IPS-NIHi7 (cell line): ENCODE measurements around the gene CSPG4.
"Not testable (repeated sequence)": the region's sequence is repeated elsewhere in the genome, so short reads cannot be mapped to it uniquely, and the experiment has no call there.

Experiments used
- DNase-seq: peaks from one replicate; pipeline ENCODE4 v3.0.0; 2012; ENCODE audit warnings: mixed read lengths; ENCODE audit errors: extremely low spot score

CSPG4 gene

DNA sequence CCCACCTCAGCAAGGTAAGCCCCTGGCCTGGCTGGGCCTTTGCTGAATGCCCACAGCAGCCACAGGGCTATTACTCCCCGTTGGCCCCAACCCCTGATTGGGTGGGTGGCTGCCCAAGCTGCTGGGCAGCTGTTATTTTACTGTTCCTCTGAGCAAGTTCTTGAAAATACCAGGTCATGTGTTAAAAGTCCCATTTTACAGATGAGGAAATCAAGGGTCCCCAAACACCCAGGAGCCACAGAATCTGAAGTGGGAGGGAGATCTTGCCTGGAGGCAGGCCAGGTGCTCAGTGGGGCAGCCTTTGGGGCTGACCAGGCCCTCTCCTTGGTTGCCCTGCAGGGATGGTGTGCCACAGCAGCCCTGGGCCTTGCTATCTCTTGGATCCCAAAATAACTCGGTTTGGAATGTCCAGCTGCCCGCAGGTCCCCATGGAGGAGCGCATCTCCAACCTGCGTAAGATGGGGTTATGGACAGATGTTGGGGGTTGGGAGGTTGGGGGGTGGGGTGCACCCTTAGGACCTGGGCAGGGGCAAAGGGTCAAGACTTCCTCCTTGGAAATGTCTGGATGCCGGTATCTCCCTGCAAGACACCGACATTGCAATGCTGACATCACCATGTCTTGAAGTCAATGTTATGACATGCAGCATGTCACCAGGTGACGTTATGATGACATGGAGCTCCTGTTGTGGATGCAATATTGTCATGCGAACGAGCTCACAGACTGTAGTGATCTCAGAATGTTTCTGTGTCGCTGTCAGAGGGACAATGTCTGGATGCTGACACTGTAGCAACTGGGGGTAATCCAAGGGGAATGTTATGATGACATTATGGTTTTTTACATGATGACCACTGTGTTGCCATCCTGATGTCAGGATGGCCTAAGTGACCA, 13.3 kb upstream of the CSPG4 start:
- DNase-seq, result no peak

GRCh38 chr15:75725006-75725718, 12.5 kb upstream of the CSPG4 start:
- no peak for DNase-seq

- DNase-seq, result peak; percentile 57
Measured at GRCh38 chr15:75723847-75724660, 11.4 kb upstream of the CSPG4 start.

- no peak for DNase-seq
Measured at GRCh38 chr15:75723171-75723846, 10.7 kb upstream of the CSPG4 start.

DNA sequence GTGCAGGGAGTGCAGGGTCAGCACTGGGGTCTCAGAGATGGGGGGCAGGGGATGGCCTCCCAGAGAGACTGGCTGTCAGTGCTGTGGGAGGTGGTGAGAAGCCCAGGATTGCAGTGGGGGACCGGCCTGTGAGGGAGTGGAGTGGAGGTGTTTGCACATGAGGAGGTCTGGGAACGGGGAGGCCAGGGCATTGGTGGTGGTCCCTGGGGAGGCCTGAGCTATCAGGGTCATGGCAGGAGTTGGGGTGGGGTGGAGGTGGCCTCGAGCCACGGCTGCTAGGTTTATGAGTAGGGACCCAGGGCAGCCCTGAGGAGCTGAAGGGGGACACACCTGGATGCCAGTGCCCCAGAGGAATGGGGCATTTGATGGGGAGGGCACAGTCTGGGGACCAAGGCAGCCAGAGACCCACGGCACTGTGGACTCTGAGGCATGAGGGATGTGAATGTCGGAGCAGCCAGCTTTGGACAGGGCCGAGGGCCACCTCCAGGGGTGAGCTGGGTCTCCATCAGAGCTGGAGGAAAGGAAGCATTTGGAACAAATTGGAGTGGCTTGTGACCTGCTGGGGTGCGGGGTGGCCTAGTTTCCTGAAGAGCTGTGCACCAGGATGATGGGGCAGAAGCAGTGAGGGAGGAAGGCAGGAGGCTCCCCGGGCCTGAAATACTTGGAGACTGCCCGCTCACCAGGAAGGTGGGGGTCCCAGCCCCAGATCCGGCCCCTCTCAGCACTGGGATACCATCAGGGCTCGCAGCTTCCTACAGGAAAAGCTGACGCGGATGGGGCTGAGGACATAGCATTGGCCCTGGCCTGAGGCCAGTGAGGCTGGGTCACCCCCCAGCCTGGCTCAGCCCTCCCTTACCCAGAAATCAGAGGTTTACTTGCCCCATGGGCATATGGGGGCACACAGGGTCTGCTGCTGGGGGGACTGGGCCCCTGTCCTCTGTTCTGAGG, 9.5 kb upstream of the CSPG4 start:
- no peak for DNase-seq

GRCh38 chr15:75721480-75721922, 8.9 kb upstream of the CSPG4 start:
- no peak for DNase-seq

GRCh38 chr15:75720787-75721479, 8.3 kb upstream of the CSPG4 start:
- peak; percentile 80 for DNase-seq

- DNase-seq, result no peak
Measured at GRCh38 chr15:75720297-75720696, 7.6 kb upstream of the CSPG4 start.

GRCh38 chr15:75718328-75718727, 5.7 kb upstream of the CSPG4 start:
- DNase-seq, result no peak

DNA sequence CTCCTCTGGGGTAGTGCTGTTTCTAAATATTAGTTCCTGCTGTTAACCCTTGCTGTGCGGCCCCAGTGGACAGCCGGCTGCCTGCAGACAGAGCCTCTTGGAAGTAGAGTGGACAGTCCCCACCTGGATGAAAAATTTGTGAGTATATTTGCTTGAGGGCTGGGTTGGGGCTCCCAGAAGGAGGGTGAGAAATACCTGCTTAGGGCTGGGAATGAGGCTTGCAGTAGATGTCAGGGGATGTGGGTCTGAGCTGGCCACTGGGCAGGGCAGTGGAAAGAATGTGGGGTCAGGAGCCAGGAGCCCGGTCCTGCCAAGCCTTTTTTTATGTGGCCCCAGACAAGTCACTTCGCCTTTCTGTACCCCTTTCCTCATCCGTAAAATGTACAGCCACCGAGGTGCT, 4.4 kb upstream of the CSPG4 start:
- DNase-seq, result not testable (repeated sequence)

DNA sequence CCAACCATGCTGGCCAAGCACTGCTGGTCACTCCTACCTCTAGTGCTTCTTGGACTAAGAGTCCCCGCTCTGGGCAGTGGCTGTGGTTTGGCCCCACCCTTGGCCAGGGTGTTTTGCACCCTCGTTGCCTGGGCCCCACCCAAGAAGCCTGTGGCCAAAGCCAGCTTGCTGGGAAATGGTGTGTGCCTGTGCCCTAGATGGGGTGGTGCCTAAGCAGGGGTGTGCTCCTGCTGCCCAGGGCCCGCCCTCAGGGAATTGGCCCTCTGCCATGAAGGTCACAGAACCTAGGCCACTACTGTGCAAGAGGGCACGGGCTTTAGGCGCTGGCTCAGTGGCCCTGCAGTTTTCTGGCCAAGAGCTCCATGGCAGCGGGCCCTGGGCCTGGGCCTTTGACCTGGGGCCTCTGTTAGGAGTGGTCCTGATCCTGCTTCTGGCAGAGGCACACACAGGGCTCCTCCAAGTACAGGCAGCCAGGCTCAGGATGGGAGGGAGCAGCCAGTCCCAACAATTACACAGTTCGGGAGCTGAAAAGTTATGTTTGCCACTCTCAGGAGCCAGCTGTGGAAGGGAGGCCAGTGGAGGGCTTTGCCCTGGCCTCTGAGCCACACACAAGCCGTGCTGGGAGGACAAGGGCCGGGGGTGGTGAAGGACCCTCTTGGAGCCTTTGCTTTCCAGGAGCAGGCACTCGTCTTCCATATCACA, 3.8 kb upstream of the CSPG4 start:
- DNase-seq, result not testable (repeated sequence)

DNA sequence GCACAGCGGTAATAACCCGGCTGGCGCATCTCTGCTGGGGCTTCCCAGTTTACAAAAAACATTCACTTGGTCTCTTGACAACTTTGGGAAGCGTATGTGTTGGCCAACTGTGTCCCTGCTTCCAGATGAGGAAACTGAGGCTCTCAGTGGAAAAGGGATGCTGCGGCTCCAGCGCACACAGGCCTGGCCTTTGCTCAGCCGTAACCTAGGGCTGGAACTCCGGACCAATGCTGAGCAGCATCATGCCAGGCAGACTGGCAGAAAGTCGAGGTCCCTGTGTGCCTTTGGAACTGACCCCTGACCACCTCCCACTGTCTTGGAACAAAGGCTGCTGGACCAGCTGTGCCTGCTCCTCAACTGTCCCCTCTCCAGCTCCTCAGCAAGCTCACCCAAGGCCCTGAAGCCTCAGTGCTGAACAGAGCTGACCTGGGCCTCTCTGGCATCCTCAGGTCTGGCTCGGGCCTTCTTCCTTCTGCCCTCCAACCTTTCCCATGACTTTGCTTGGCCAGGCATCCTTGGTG, 2.7 kb upstream of the CSPG4 start:
- DNase-seq, result not testable (repeated sequence)

- DNase-seq, result no peak
Measured at GRCh38 chr15:75714195-75714594, 1.5 kb upstream of the CSPG4 start.

GRCh38 chr15:75713338-75713895, 769 bp upstream of the CSPG4 start:
- DNase-seq, result peak; percentile 44

- DNase-seq, result not testable (repeated sequence)
Measured at GRCh38 chr15:75711495-75711894, 1.2 kb downstream of the CSPG4 start.

- not testable (repeated sequence) for DNase-seq
Measured at GRCh38 chr15:75710874-75711273, 1.8 kb downstream of the CSPG4 start.

- DNase-seq, result not testable (repeated sequence)
Measured at GRCh38 chr15:75709458-75709857, 3.2 kb downstream of the CSPG4 start.

GRCh38 chr15:75706682-75706954, 6.0 kb downstream of the CSPG4 start:
- no peak for DNase-seq
